ENCODE data around the gene FRAS1. TPM values are rescaled to one million over a fixed set of nuclear protein-coding genes. Genes with fewer than 3 reads are reported as not detected.

The FRAS1 gene
- total RNA-seq, 1 experiment from 2014 or later: 13.1 TPM

GRCh38 chr4:78567500-78568060 lies 510.5 kb downstream of the FRAS1 start:
- TF ChIP-seq EZH2 (IDR thresholded peaks at IDR 0.05; ENCODE audit: low read depth) (no peak), CTCF (conservative IDR thresholded peaks at IDR 0.05) (no peak)

DNA sequence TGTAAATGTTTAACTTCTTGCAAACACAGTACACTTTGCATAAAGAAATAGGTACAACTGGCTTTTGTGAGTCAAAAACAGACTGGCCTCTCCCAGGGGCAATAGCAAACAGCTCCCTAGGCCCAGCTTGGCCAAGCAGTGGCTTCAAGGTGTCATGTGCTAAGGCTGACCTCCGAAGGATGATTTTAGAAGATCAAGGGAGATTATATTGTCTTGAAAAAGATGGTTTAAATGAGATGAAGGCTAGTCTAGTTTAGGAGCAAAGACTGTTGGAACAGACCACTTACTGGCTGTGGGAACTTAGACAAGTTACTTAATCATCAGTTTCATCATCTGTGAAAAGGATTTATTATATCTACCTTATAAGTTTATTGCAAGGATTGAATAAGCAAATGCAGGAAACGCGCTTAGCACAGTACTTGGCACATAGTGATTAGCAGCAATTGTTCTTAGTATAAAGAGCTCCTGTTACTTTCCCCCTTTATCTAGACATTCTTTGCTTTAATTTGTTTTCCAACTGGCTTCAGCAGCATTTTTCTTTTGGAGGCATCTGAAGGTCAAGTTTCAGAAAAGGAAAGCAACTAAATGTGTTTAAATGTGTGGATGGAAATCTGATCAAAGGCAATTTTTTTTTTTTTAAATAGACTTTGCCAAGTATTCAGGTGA lies 511.6 kb downstream of the FRAS1 start:
- TF ChIP-seq EZH2 (IDR thresholded peaks at IDR 0.05; ENCODE audit: low read depth) (no peak), CTCF (conservative IDR thresholded peaks at IDR 0.05) (no peak)

More at GRCh38 chr4:78567500-78568060, 510.5 kb downstream of the FRAS1 start:
- H3K27me3 ChIP-seq (ENCODE audit: insufficient read depth, low read depth): no peaks in the 10 kb centered on the region
- H3K27ac ChIP-seq: peak overlapping the region; percentile 79
- H3K4me2 ChIP-seq: peak overlapping the region; percentile 24
- H3K9me2 ChIP-seq (ENCODE audit: insufficient read depth): no peaks in the 10 kb centered on the region
- peaks cover 55% of the 10 kb centered on the region for H3F3A ChIP-seq (ENCODE audit: insufficient read depth, low read depth)
- DNase-seq: no peak
- no peaks in the 10 kb centered on the region for H3K9me3 ChIP-seq (ENCODE audit: insufficient read depth, low read depth)
- H3K4me3 ChIP-seq: no peak overlapping the region
- H3K36me3 ChIP-seq (ENCODE audit: low read depth): peaks cover 32% of the 10 kb centered on the region
- H3K4me1 ChIP-seq (replicated peaks; ENCODE audit: insufficient read depth): peaks cover 75% of the 10 kb centered on the region
- no TSS peak for BruUV-seq (replicated peaks)
- intact Hi-C loops (cut with micrococcal nuclease; ENCODE audit: unreplicated experiment): loop anchor here (5.0 to 10.0 kb wide), 4 partner anchors 35 to 510 kb away; partner anchors contain the start of gene FRAS1
- H3K79me2 ChIP-seq (ENCODE audit: low read depth): peaks cover 52% of the 10 kb centered on the region
- H2AFZ ChIP-seq: no peak overlapping the region
- ChIA-PET CTCF (no interaction called here), POLR2A (ENCODE audit: unreplicated experiment) (interaction anchor here (0.6 kb wide), 1 partner anchor 273 kb away, joined by 3 read pairs; no protein-coding TSS in a partner anchor)
- H4K20me1 ChIP-seq (ENCODE audit: insufficient read depth): no peaks in the 10 kb centered on the region

DNA sequence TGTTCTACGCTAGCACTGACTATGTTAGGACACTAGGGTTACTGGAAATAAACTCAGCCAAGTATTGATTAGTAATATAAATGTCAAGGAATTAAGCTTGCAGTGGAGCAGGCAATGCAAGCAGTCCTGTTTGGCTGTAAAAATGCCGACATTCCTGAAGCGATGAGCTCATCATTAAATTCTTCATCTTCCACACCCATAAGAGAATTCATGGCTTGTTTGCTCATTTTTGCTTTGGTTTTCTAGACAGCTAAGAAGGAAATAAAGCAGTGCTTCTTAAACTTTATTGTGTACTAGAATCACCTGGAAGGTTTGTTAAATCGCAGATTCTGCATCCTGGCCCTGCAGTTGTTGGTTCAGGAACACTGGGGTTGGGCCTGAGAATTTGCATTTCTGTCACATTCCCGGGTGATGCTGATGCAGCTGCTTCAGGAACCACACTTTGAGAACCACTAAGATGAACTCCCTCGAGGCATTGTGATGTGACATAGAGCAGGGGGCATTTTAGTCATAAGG lies 512.2 kb downstream of the FRAS1 start:
- BruUV-seq (replicated peaks): no TSS peak
- Histone ChIP-seq H3F3A (ENCODE audit: insufficient read depth, low read depth) (peaks cover 47% of the 10 kb centered on the region), H3K79me2 (ENCODE audit: low read depth) (peaks cover 41% of the 10 kb centered on the region), H3K4me2 (peak overlapping the region; percentile 63), H4K20me1 (ENCODE audit: insufficient read depth) (no peaks in the 10 kb centered on the region), H3K4me3 (0 out of 2 replicates have a peak overlapping the region, but pooled peaks have one; percentile 25), H3K27me3 (ENCODE audit: insufficient read depth, low read depth) (no peaks in the 10 kb centered on the region), H3K9me2 (ENCODE audit: insufficient read depth) (no peaks in the 10 kb centered on the region), H2AFZ (no peak overlapping the region), H3K27ac (peak overlapping the region; percentile 79), H3K36me3 (ENCODE audit: low read depth) (peaks cover 26% of the 10 kb centered on the region), H3K4me1 (replicated peaks; ENCODE audit: insufficient read depth) (peaks cover 62% of the 10 kb centered on the region), H3K9me3 (ENCODE audit: insufficient read depth, low read depth) (no peaks in the 10 kb centered on the region)
- TF ChIP-seq CTCF (conservative IDR thresholded peaks at IDR 0.05): no peak
- no peak for TF ChIP-seq EZH2 (IDR thresholded peaks at IDR 0.05; ENCODE audit: low read depth)
- intact Hi-C loops (cut with micrococcal nuclease; ENCODE audit: unreplicated experiment): loop anchor here (1.0 to 10.0 kb wide), 6 partner anchors 9 to 512 kb away; partner anchors contain the start of gene FRAS1
- DNase-seq: peak; percentile 39 to 94
- POLR2A ChIA-PET (ENCODE audit: unreplicated experiment): interaction anchor here (0.6 to 1.3 kb wide), 7 partner anchors 9 to 1497 kb away, joined by 3 to 21 read pairs (median 8); partner anchors contain the start of gene ANXA3
- CTCF ChIA-PET: interaction anchor here (0.5 kb wide), 1 partner anchor 285 kb away, joined by 3 read pairs; no protein-coding TSS in a partner anchor

More for the DNA sequence above, 511.6 kb downstream of the FRAS1 start:
- peak overlapping the region; percentile 79 for H3K27ac ChIP-seq
- H3K27me3 ChIP-seq (ENCODE audit: insufficient read depth, low read depth): no peaks in the 10 kb centered on the region
- intact Hi-C loops (cut with micrococcal nuclease; ENCODE audit: unreplicated experiment): loop anchor here (1.0 to 10.0 kb wide), 6 partner anchors 8 to 511 kb away; partner anchors contain the start of gene FRAS1
- DNase-seq: no peak
- POLR2A ChIA-PET (ENCODE audit: unreplicated experiment): interaction anchor here (0.6 to 1.3 kb wide), 7 partner anchors 9 to 1496 kb away, joined by 4 to 21 read pairs (median 8); partner anchors contain the start of gene ANXA3
- no peaks in the 10 kb centered on the region for H3K9me2 ChIP-seq (ENCODE audit: insufficient read depth)
- peaks cover 45% of the 10 kb centered on the region for H3K79me2 ChIP-seq (ENCODE audit: low read depth)
- peak overlapping the region; percentile 63 for H3K4me2 ChIP-seq
- no peaks in the 10 kb centered on the region for H3K9me3 ChIP-seq (ENCODE audit: insufficient read depth, low read depth)
- no peak overlapping the region for H2AFZ ChIP-seq
- peaks cover 26% of the 10 kb centered on the region for H3K36me3 ChIP-seq (ENCODE audit: low read depth)
- H3K4me3 ChIP-seq: no peak overlapping the region
- peaks cover 68% of the 10 kb centered on the region for H3K4me1 ChIP-seq (replicated peaks; ENCODE audit: insufficient read depth)
- H4K20me1 ChIP-seq (ENCODE audit: insufficient read depth): no peaks in the 10 kb centered on the region
- peaks cover 53% of the 10 kb centered on the region for H3F3A ChIP-seq (ENCODE audit: insufficient read depth, low read depth)
- TSS peak; percentile 6 for BruUV-seq (replicated peaks)
- CTCF ChIA-PET: interaction anchor here (0.5 kb wide), 1 partner anchor 285 kb away, joined by 3 read pairs; no protein-coding TSS in a partner anchor
